Measurements from ENCODE around the gene KIF24.
"Not testable (repeated sequence)": the region's sequence is repeated elsewhere in the genome, so short reads cannot be mapped to it uniquely, and the experiment has no call there.

The KIF24 gene

GRCh38 chr9:34365282-34365681, 36.2 kb upstream of the KIF24 start:
- DNase-seq: no peak

- DNase-seq: no peak
Measured at GRCh38 chr9:34363619-34364351, 34.7 kb upstream of the KIF24 start.

GRCh38 chr9:34362614-34363214, 33.6 kb upstream of the KIF24 start:
- no peak for DNase-seq

- not testable (repeated sequence) for DNase-seq
Measured at GRCh38 chr9:34352957-34353356, 23.9 kb upstream of the KIF24 start.

GRCh38 chr9:34352122-34352652, 23.1 kb upstream of the KIF24 start:
- not testable (repeated sequence) for DNase-seq

- DNase-seq: no peak
Measured at GRCh38 chr9:34349324-34349723, 20.3 kb upstream of the KIF24 start.

- no peak for DNase-seq
Measured at GRCh38 chr9:34347800-34348158, 18.7 kb upstream of the KIF24 start.

- no peak for DNase-seq
Measured at GRCh38 chr9:34346873-34347799, 18.1 kb upstream of the KIF24 start.

- no peak for DNase-seq
Measured at GRCh38 chr9:34343605-34344004, 14.5 kb upstream of the KIF24 start.

GRCh38 chr9:34343090-34343489, 14.0 kb upstream of the KIF24 start:
- DNase-seq: no peak

- no peak for DNase-seq
Measured at GRCh38 chr9:34341659-34342295, 12.7 kb upstream of the KIF24 start.

GRCh38 chr9:34338665-34339385, 9.8 kb upstream of the KIF24 start:
- DNase-seq: no peak

GRCh38 chr9:34338079-34338478, 9.0 kb upstream of the KIF24 start:
- not testable (repeated sequence) for DNase-seq

- DNase-seq: no peak
Measured at GRCh38 chr9:34337403-34337802, 8.3 kb upstream of the KIF24 start.

GRCh38 chr9:34335376-34335775, 6.3 kb upstream of the KIF24 start:
- no peak for DNase-seq

- no peak for DNase-seq
Measured at GRCh38 chr9:34334916-34335315, 5.8 kb upstream of the KIF24 start.

GRCh38 chr9:34334337-34334824, 5.3 kb upstream of the KIF24 start:
- no peak for DNase-seq

GRCh38 chr9:34333836-34334235, 4.8 kb upstream of the KIF24 start:
- no peak for DNase-seq

GRCh38 chr9:34332076-34332964, 3.3 kb upstream of the KIF24 start:
- peak; percentile 43 for DNase-seq

GRCh38 chr9:34331196-34331595, 2.1 kb upstream of the KIF24 start:
- DNase-seq: no peak

- no peak for DNase-seq
Measured at GRCh38 chr9:34328500-34328986, 525 bp downstream of the KIF24 start.
